GM19397 (cell line): ENCODE measurements around the gene IGF2R.
"Not testable (repeated sequence)": the region's sequence is repeated elsewhere in the genome, so short reads cannot be mapped to it uniquely, and the experiment has no call there.

ENCODE experiments used
- ATAC-seq: cut with Tn5 transposase; IDR thresholded peaks from one replicate; pipeline ENCODE4 v1.9.1; 2021; ENCODE audit warnings: mild to moderate bottlenecking, moderate library complexity; ENCODE audit not compliant: unreplicated experiment

Gene IGF2R

DNA sequence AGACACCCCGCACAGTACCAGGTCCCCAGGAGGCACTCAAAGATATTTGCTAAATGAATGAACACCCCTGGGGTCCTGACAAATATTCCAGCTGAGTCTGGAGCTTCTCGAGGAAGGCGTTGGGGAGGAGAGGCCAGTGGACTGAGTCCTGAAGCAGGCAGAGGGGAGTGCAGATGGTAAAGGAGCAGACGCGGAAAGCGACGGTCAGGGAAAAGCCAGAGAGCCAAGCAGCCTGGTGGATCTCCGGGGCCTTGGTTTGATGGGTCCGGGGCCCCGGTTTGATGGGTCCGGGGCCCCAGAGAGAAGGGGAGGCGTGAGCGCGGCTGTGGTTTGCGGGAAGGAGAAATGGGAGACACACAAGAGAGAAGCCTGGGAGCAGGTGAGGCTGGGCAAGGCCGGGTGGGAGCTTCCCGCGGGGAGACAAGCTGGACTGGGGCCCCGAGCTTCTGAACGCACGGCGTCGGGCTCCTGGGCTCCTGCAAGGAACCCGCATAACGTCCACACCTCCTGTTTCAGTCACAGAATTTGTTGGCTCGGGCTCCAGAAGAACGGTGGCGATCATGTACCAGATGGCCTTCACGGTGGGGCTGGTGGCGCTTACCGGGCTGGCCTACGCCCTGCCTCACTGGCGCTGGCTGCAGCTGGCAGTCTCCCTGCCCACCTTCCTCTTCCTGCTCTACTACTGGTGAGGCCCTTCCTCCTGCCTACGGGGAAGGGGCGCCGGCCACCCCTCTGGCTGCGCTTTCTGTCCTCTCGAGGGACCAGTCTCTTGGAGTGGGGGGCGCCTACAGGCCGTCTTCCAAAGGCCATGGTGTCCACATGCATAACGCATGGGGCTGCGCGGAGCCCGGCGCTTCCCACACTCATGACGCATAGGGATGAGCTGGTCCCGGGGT, 164.8 kb downstream of the IGF2R start:
- no peak for ATAC-seq

DNA sequence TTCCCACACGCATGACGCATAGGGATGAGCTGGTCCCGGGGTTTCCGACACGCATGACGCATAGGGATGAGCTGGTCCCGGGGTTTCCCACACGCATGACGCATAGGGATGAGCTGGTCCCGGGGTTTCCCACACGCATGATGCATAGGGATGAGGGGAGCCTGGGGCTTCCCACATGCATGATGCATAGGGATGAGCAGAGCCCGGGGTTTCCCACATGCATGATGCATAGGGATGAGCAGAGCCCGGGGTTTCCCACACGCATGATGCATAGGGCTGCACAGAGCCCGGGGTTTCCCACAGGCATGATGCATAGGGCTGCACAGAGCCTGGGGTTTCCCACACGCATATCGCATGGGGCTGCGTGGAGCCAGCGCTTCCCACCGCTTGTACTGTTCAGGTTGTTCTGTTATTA, 165.5 kb downstream of the IGF2R start:
- not testable (repeated sequence) for ATAC-seq

DNA sequence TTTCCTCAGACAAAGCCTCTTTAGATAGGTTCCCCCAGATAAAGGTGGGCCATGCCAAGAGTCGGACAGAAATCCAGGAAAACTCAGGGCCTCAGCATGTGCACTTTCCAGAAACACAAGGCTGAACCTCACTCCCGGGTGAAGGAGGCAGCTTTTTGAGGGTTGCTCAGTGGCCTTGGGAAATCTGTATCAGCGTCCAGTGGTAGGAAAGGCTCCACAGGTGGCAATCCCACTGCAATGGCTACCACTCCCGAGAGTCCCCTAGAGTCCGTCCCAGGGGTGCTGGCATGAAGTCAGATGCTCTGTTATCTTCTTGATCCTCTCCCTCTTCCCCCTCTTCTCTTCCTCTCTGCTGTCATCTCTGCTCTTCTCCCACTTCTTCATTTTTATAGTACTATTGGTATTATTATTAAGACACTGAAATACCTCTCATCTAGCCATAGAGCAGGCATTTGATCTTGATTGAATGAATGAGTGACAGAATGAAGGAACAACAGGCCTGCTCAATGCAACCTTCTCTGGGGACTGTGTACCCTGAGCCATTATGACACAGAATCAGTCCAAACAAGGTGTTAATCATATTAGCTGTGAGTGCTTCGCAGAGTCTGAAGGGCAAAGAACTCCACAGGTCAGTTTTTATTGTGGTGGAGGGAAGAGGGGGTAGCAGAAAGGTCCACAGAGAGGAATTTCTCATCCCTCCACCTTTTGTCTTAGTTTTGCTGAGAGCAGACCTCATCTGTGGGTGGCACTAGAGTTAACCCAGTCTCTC, 166.1 kb downstream of the IGF2R start:
- no peak for ATAC-seq

DNA sequence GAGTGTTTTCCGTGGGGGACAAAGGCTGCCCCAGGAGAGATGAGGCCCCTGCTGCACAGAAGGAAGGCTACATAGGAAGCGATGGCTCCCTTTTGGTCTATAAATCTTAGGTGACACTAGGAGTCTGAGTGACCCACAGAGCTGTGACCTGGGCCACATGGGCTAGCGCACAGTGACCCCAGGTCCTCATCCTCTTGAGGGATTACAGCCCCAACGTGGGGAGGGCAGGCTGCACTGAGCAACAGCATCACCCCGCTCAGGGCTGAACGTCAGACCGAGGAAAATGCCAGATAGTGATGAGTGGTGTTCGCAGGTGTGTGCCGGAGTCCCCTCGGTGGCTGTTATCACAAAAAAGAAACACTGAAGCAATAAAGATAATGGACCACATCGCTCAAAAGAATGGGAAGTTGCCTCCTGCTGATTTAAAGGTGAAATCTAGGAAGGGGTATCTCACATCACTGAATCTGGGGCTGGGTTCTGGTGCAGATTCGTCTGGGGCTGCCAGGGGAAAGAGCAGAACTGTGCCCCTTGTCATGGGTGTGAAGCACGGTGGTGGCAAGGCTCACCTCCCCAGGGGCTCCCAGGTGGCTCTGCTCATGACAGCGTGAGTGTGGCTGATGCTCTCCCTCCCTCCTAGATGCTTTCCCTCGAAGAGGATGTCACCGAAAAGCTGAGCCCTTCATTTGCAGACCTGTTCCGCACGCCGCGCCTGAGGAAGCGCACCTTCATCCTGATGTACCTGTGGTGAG, 167.2 kb downstream of the IGF2R start:
- no peak for ATAC-seq

DNA sequence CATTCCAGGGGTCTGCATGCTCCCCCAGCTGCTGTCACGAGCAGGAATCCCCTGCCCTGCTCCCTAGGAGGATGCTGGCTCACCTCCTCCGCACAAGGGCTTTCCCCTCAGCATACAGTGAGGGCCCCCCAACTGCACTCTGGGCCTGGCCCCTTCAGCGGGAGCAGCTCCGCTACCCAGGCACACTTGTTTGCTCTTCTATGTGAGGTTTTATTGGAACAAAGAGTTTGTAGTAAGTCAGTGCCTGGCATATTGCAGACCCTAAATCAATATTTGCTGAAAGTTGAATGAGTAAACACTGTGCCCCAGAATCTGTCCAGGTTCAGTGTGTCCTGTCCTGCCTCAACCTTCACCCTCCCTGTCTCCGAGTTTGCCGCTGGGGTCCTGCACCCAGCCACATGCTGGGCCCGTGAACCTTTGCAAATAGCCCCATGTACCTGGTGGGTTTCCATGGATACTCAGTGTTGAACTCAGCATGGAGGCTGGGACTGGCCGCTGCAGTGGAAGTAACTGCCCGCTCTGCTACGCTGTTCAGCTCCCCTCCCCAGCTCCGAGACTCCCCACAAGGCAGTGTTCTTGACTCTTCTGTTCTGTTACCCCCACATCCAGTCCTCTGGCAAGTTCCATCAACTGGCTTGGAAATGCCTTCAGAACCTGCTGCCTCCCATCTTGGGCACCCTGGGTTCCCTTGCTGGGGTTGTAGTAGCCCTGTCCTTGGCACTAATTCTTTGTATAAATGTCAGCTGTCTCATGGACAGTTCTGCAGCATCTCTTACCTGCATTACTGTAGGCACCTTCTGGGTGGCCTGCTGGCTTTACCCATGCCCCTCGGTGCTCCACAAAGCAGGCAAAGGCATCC, 168.5 kb downstream of the IGF2R start:
- no peak for ATAC-seq

DNA sequence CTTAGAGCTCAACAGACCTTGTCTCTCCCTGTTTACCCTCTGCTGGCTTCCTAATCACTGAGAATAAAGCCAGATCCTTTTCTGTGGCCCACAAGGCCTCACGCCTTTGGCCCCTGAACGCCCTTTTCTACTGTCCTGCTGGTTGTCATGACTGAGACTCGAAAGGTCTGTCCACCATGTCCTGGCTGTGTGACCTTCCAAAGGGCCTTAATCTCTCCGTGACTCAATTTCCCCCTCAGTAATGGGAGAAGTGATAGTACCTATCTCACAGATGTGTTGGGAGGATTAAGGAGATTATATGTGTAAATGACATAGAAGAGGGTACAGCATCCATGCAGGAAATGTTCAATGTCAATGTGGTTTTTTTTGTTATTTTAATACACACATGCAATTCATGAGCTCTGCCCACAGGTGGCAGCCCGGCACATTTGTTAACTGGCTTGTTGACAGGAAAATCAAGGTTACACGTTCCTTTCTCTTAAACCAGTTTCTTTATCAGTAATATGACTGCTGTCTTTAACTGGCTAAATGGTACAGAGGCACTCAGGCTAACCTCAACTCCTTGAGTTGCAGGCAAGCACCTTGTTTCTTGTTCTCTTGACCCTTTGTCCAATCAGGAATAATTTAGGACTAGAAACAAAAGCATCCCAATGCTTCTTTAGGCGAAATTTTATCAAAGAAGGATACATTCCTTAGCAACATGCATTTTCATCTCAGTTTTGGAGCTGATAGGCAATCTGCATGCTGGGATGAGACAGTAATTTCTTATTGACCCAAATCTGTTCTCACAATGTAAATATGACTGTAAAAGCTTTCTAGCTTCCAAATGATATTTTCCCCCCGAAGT, 169.3 kb downstream of the IGF2R start:
- ATAC-seq: no peak

DNA sequence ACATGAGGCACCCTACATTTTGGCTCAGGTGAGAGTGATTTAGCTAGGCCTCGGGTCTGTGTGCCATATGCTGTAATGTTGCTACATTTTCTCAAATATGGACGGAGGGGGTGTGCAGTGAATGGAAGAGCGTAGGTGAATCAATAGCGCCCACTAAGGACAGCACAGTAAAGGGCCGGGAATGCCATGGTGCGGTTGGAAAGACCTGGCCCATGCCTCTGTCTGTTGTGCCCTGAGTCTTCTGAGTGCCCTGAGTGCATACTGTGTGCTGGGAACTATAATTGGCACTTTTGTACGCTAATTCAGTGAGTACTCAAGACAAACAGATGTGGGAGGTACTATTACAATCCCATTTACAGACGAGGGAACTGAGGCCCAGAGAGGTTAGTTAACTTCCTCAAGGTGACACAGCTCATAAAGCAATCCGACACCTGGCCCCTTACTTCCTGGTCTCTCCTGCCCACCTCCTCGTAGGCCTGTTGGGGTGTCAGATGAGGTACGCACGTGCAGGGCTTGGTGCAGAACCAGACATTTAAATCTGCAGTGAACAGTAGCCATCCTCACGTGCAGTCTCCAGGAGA, 170.0 kb downstream of the IGF2R start:
- no peak for ATAC-seq

DNA sequence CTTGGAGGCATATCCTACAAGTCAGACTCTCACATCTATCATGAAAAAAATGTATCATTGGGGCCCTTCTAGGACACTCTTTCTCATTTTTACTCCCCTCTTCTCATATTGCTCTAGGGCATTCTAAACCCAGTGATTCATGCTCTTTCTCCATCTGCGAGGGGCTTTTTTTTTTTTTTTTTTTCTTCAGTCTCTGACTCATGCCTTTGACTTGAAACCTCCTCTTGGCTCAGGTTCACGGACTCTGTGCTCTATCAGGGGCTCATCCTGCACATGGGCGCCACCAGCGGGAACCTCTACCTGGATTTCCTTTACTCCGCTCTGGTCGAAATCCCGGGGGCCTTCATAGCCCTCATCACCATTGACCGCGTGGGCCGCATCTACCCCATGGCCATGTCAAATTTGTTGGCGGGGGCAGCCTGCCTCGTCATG, 170.6 kb downstream of the IGF2R start:
- no peak for ATAC-seq

DNA sequence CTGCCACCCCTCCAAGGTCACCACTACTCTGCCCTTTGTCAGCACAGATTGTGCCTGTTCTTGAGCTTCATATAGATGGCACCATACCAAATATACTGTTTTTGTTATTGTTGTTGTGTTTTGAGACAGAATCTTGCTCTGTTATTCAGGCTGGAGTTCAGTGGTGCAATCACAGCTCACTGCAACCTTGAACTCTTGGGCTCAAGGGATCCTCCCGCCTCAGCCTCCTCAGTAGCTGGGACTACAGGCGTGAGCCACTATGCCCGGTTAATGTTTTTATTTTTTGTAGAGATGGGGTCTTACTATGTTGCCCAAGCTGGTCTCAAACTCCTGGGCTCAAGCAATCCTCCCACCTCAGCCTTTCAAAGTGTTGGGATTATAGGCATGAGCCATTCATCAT, 171.6 kb downstream of the IGF2R start:
- not testable (repeated sequence) for ATAC-seq

DNA sequence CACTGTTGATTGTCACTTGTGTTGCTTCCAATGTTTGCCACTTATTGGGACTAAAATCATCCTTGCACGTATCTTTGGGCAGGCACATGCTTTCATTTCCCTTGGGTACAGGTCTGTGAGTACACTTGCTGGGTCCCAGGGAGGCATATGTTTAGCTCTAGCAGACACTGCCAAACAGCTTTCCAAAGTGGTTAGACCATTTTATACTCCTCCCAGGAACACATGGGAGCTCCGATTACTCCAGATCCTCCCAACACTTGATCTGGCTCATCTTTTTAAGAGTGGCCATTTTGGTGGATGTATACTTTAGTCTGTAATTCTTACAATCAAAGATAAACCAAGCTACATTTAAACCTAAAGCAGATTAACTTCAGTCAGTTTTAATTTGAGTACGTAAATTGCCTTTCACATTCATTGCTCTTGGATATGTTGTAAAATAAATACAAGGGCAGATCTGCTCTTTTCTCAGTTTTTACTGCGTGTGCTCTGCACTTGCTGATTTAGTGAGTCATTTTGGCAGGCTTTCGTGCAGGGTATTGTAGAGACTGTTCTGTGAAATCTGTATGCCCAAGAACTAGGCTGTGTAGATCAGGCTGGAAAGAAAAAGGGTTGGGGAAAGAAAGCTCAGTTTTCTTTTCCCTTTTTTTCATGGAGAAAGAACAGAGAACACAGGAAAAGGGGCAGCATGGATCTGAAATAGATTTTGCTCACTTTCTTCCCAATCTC, 172.3 kb downstream of the IGF2R start:
- ATAC-seq: no peak

DNA sequence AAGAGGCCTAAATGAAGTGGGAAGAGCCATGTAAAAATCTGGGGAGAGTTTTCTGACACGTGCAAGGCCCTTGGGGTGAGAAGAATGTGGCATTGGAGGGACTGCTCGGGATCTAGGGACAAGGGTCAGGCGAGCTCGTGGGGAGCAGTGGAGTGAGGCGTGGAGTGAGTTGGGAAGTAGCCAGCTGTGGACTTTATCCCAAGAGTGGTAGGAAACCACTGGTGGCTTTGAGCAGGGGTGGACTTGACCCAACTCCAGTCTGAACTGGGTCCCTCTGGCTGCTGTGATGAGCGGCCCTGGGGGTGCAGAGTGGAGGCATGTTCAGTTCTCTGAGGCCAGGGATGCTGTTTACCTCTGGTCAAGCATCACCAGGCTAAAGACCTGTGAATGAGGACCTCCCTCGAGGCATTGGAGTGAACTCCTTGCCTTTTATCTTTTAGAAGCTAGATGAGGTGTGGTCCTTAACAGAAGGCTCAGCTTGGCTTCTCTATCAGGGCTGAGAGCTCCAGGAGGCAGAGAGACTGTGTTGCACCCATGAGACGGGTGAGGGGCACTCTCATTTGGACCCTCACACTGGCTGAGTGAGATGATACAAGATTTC, 173.3 kb downstream of the IGF2R start:
- ATAC-seq: no peak

DNA sequence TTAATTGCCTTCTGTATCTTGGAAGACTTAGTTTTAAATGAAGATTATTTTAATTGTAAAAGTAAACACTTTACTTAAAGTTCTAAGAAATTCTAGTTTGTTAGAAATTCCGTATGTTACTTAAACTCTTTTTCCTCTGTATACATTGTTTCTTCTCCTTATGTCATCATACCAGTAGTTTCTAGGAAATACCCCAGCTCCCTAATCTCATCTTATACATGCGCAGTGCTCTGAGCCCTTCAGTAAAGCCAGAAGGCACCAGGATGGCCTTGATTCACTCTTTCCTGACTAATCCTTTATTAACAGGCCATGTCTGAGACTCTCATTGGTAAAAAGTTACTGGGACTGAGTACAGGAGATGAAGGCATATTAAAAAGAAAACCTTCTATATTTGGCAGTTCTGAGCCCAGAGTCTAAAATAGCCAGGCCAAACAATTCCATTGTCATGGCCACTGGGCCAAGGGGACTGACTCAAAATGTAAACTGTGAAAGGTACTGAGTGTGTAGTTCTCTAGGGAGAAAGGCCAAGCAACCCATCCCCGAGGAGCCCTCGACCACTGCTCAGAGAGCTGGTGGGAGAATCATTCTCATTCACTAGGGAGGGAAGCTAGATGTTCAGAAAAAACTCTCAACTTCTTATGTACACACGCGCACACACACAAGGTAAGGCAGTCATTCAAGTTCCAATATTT, 177.7 kb downstream of the IGF2R start:
- ATAC-seq: no peak

DNA sequence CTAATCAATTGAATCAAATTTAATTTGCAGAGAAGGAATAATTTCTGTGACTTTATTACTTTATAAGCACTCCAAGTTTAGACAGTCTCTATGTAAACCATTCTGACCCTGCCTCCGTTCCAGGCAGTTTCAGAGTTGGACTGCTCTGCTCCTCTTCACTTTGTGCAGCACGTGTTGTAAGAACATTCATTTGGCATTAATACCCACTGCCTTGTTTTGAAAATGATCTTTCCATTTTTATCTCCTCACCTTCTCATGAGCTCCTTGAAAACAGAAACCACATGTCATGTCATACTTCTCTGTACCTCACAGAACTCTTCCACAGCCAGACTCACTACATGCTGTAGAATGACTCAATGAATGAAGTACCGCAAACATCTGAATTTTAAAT, 178.3 kb downstream of the IGF2R start:
- no peak for ATAC-seq

DNA sequence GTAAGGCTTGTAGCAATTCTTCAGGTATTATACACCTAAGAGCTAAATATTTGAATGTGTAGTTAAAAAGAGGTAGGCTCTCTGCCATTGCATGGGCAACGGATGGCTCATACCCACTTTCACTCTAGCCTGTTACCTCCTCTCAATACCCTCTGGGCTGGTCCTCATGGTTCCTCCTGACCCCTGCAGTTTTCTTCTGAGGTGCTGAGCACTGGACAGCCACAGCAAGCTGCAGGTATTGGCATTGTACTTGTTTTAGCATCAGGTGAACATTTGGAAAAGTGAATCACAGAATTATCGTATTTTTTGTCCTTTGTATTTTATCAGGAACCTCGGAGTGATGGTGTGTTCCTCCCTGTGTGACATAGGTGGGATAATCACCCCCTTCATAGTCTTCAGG, 185.6 kb downstream of the IGF2R start:
- ATAC-seq: no peak

DNA sequence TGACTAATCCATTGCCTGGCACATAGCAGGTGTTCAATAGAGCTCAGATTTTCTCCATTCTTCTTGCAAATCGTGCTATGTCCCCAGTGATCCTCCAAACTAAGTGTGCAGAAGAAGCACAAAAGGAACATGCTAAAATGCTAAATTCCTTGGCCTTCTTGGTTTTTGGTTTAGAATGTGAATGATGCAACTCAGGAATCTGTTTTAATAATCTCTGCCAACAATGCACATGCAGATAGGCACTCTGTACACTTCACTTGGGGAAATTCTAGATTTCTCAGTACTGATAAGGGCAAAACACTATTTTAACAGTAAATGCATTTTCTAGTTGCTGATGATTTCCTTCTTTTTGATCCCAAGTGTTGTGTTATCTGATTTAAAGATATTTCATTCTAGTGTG, 188.0 kb downstream of the IGF2R start:
- ATAC-seq: no peak

DNA sequence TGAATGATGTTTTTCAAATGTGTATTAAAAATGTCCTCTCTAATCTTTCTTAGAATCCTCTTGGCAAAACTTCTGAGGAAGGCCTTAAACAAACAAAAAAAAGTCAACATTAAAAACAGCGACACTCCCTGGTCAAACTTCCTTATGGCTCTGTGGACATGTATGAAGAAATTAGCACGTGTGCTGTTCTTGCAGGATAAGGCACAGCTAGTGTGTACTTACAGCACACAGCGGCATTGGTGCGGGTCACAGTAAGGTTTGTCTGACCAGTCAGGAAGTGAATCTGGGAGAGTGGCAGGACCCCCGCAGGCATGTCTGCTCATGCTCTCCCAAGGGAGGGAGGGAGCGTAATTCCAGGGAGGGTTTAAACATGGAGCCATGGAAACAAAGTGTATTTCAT, 191.6 kb downstream of the IGF2R start:
- no peak for ATAC-seq
